GM21526 (cell line): ENCODE data around the gene GJA3.

Experiments used
- ATAC-seq: cut with Tn5 transposase; IDR thresholded peaks from one replicate; pipeline ENCODE4 v1.9.1; 2021; ENCODE audit warnings: moderate library complexity; ENCODE audit not compliant: unreplicated experiment, low FRiP score

The GJA3 gene

DNA sequence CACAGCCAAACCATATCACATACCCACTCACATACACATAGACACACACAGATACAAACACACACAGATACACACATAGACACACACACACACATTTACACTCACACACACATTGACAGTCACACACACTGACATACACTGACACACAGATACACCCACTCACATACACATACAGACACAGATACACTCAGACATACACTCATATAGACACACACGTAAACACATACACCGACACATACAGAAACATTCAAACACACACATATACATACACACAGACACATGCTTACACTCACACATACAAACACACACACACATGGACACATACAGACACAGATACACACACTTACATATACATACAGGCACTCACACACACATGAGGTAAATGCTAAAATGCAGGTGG is 30.2 kb downstream of the GJA3 start:
- no peak for ATAC-seq

DNA sequence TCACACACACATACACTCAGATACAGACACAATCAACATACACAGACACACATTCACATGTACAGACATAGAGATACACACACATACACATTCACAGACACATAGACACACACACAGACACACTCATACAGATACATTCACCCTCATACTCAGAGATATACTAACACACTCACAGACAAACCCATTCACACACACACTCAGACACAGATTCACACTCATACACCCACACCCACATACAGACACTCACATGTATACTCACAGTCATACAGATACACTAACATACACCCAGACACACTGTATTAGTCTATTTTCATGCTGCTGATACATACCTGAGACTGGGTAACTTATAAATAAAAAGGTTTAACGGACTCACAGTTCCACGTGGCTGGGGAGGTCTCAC is 30.8 kb downstream of the GJA3 start:
- no peak for ATAC-seq

DNA sequence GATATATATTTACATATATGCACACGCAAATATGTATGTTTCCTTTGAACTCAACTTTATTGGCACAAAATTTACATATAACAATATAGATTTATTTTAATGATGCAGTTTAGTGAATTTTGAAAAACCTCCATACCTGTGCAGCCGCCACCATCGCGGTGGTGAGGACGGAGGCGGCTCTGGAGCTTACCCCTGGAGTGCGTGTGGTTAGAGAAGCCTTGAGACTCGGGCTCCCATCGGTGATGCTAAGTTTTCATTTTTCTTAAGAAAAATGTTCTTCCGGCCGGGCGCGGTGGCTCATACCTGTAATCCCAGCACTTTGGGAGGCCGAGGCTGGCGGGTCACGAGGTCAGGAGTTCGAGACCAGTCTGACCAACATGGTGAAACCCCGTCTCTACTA is 31.8 kb downstream of the GJA3 start:
- ATAC-seq = no peak

DNA sequence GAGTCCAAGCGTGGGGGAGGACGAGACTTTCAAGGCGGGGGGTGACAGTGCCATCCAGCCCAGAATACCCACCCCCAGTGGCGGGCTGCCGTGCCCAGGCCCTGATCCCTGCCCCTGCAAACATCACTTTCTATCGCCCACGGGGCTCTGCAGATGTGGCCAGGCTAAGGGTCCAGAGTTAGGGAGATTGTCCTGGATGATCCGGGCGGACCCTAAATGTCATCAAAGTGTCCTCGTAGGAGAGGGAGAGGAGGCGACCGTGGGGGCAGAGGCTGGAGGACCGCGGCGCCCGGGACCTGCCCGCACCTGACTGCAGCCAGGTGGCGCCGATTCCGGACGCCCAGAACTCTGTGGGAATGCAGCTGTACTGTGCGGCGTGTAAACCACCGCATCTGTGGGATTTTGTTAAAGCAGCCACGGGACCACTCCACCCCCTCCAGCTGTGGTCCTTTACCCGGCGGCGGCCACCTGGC is 32.4 kb downstream of the GJA3 start:
- no peak for ATAC-seq

DNA sequence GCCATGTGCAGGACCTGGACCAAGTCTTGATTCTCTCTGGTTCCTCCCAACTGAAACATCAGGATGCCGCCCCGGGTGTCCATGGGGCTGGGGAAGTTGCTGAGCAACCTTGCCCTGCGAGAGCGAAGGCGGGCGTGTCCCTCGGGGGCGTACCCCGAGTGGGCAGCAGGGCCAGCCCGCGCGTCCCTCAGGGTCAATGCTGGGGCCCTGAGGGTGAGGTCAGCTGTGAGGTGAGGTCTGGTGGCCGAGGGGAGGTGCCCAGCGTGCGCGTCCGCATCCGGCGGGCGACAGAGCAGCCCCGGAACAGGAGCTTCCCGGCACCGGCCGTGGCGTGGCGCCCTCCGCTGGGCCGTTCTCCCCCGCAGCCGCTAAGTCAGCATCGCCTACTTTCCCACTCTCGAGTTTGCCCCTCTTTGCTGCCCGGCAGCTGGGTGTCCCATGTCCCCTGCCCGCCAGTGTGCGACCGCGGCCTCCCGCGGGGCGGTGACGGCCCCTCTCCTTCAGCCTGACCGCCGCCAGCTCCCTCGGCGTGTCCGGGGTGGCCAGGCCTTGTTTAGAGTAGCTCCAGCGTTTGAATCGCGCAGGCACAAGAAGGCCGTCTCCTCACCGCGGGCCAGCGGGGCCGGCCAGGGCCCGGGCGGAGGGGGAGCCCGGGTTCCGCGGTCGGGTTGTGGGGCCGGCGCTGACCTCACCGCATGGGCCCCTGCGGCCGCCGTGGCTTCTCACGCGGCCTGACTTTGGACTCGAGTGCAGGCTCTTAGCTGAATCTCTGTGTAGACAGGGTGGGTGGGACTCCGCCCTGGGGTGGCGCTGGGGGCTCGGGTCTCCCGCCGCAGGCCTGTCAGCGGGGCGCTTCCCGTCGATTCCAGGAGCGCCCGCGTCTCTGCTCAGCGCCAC is 33.0 kb downstream of the GJA3 start:
- ATAC-seq = no peak

DNA sequence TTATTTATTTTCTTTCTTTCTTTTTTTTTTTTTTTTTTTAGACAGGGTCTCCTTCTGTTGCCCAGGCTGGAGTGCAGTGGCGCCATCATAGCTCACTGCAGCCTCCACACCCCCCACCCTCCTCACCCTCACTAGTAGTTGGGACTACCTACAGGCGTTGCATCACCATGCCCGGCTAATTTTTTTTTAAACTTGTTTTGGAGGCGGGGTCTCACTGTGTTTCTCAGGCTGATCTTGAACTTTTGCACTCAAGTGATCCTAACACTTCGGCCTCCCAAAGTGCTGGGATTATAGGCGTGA is 33.6 kb downstream of the GJA3 start:
- no peak for ATAC-seq

DNA sequence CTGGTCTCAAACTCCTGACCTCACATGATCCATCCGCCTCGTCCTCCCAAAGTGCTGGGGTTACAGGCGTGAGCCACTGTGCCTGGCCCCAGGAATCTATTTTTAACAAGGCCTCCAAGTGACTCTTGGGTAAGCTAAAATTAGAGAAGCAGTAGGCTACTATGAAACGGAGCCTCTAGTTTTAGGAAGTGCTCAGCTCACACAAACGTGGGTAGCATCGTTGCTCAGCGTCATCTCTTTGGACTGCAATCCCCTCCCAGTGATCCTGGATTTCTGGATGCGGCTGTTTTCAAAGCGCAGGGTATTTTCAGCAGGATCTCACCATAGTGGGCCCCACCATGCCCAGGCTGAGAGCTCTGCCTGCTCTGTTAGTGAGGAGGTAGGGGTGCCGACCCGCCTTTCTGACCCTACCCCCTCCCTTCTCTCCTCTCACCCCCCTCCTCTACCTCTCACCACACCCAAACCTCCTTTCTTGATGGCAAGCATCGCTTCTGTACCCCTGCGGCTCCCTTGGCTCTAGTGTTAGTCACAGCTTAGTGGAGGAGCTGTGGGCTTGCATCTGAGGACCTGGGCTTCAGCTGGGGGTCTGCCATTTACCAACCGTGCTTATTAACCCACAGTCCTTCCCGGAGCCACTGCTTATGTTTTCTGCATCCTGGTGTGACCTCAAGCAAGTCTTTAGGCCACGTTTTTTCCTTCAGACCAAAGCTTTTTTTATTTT is 34.2 kb downstream of the GJA3 start:
- no peak for ATAC-seq

DNA sequence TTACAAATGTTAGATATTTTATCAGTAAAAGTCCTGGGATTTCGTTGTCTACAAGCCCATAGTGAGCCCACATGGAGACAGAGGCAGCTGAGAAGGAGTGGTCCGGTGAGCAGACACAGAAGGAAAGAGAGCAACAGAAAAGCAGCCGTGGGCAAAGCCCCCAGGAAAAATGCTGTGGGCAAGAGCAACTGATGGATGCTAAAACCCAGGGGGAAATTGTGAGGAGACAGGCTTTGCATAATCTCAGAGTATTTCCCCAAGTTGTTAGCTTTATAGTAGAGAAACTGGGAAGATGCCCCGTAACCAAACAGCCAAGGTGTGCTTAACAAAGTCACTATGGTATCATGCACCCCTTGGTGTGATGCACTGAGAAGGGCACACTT is 35.1 kb downstream of the GJA3 start:
- no peak for ATAC-seq

DNA sequence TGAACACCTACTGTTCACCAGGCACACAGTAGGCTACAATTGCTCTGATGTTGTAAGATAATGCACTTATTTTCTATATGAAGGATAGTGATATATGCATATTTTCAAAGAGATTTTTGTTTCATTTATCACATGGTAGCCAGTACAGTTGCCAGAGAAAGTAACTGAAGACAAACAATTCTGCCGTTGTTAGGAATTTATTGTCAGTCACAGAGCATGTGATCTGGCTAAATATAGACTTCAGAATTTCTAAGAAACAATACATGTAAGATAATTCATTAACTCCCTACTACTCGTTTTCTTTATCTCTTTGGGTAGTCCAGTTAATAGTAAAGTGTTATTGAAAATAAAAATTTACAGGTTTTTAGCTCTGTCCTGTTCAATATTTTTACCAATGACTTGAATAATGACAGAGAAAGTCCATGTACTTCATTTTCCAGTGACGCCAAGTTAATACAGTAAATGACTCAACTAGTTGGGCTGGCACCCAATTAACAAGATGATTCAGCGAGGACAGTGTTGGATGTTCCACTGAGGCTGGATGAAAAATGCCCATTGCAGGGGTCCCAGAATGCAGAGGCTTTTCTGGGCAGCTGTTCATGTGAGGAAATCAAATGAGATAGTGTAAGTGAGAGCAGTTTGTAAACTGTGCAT is 35.6 kb downstream of the GJA3 start:
- no peak for ATAC-seq

DNA sequence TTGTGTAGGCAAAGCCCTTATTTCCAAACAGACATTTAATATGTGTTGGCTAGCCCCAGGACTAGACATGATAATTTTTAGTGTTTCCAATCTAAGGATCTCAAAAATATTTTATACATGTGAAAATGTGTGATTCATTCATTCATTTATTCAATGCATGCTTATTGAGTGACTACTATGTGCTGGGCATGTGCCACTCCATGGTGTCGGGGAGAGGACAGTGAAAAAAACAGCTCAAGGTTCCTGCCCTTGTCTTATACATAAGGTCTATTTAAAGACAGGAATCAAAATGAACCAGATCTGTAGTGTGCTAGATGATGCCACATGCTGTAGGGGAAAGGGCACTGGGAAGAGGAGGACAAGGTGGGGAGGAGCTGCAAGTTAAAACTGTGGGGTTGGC is 36.5 kb downstream of the GJA3 start:
- no peak for ATAC-seq

DNA sequence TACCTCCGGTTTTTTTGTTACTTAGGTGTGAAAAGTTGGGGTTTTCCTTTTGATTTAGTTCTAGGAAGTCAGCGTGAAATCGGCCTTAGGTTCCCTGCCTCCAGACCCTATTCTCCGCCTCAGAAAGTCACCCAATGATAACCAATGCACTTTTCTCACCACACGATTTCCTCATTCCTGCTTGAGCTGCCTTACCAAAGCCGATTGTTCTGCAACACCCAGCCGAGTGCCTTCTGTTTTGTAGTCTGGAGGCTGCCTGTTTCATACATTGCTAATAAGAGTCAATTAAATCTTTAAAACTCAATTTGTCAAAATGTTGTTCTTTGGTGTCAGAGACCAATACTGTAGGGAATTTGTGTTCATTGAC is 39.7 kb downstream of the GJA3 start:
- ATAC-seq = no peak

DNA sequence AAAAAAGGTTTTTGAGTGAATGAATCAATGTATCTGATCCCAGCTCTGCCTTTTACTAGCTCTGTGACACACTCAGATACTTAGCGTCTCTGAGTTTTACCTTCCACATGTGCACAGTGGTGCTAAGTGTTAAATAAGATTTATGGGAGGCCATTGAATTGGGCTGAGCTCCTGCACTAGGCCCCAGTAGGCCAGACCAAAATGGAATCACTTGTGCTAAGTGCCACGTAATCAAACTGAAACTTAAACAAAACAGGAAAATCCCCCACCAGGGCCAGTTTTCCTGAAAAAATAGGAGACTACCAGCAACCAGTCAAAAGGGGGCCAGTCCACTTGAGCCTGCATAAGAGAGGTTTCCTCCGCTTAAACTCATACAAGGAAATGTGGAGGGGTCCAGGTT is 40.9 kb downstream of the GJA3 start:
- no peak for ATAC-seq

DNA sequence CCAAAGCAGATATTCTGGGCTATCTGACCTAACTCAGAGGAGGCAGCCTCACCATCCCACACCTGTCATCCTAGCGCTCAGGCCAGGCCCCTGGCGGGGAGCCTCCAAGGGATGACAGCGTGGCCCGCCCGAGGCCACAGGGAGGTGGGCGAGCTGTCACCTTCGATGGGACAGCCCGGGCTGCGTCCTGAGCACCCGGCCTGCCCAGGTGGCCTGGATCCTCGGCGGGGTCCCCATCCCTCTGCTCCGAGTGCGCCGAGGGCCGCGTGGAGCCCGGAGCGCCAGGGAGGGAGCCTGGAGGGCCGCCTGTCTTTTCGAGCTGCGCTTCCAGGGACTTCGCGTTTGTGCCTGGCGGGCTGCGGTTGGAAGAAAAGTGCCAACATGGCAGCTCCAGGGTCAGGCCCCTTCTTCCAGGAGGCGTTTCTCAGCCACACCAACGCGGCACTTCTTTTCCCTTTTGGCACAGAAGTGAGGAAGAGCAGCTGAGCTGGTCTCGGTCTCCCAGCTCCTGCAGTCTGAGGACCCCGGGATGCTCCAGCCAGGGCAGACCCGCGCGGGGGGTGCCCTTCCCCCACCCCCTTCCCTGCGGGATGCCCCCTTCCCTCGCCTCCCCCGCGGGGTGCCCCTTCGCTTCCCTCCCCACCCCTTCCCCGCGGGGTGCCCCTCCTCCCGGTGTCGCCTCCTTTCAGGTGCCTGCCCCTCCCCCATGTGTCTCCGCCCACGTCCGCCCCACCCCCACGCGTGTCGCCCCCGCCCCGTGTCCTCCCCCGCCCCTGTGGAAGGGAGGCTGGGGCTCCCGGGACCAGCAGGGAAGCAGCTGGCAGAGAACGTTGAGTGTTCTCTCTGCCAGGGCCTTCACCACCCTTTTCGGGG is 42.3 kb downstream of the GJA3 start:
- ATAC-seq = no peak

DNA sequence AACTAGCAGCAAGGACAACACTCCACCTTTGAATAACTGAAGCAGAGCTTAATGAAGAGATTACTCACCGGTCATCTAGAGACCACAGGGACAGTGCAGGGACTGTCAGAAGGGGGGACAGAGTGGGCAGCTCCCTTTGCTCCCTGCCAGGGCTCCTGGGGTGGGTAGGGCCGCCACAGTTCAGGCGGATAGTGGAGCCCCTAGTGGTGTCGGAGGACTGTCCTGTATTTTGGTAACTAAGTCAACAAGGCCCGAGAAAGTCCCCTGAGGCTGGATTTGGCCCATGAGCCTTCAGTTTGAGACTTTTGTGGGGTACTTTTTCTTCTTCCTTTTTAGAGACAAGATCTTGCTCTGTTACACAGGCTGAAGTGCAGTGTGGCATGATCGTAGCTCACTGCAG is 44.6 kb downstream of the GJA3 start:
- ATAC-seq = no peak

DNA sequence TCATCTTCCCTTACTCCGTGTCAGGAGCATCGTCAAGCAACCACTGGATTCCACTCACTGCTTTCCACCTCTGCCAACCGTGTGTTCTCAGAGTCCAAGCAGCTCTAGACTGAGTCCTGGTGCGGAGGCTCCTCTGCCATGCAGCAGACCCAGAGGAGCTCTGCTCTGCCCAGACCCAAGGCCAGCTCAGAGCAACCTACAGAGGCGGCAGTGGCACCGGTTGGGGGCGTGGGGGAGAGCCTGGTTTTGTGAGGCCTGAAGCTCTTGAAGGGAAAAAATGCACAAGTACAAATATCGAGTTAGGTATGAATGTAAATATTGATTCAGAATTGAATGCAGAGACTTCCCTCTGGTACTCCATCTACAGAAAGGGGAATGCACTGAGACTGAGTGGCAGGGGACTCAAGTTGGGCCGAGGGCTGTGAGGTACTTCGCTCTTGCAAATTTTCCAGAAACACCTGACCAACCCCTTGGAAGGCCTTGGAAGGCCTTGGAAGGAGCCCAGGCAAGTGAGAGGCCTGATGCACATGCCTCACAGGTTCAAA is 46.7 kb downstream of the GJA3 start:
- no peak for ATAC-seq

DNA sequence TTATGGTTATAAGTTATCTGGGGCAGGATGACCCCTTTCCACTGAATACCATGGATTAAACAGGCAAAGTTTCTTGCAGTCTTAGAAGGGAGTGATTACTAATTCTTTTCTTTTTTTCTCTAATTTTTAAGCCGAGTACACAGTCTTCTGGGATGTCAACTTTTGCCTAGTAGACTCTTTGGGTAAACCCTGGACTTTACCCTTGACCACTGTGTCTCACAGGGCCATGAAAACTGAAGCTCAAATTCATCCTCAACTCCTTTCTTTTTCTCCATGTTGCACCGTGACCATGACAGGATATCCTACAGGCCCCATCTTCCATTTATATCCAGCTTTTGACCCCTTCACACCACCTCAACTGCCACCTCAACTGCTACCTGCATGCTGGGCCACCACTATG is 51.8 kb downstream of the GJA3 start:
- ATAC-seq = no peak

DNA sequence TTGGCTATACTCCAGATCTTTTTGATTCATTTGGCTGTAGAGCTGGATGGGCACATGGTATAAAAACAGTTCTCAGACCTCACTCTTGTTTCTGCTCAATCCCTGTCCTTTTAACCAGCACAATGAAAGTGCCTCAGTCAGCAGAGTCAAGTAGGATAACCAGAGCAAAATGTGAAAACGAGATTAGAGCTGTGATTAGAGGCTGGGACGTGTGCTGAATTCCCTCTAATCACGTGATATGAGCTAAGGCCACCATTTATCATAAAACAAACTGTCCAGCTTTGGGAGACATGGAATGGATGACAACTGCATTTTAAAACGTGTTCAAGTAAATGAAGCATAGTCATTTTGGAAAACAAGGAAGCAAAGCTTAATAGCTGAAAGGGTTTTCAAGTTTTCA is 54.1 kb downstream of the GJA3 start:
- ATAC-seq = no peak

DNA sequence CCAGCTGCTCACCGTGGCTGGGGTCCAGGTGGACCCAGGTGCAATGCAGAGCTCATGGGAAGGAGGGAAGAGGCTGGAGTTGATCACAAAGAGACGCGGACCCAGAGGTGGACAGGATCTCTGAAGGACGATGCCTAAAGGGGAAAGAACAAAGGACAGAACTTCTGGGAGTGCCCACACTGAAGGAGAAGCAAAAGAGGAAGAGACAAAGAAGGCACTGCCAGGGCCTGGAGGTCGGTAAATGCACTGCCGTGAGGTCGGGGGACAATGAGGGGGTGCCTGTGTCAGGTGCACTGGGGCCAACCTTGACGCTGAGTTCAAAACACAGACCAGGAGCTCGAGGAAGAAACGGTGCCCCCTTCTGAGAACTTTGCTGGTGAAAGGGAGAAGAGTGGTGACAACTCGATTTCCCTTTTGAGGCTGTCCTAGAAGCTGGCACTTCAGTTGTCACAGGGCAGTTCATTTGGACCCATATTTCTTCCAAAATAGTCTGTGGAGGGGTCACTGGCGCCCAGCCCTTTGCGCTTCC is 55.6 kb downstream of the GJA3 start:
- no peak for ATAC-seq

DNA sequence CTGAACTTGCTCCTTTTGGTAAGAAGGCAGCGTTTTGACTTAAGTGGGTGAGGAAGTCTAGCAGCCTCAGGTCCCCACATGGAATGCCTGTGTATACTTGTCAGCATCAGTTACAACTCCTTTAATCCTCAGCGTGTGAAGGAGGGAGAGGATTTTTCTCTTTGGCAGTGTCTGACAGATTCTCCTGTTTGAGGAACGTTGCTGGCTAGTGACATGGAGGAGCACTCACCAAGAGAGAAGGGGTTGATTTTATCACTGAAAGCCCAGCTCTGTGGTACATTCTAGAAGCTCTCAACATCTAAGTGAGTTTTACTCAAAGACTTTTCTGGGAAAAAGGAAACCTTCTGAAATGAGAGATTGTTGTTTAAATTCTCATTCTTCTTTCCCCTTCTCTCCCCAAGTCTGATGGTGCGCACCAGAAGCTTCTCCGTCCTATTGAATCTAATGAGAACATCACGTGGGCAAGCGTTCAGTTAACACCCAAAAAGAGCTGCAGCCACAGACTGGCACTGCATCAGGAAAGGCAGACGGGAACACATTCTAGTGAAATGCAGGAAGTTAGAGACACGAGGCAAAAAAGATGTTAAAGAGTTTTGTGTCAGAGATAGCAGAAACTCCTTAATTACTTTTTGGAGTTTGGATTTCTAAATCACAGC is 58.2 kb downstream of the GJA3 start:
- ATAC-seq = no peak
